Aorta (tissue), 5 donors: ENCODE measurements around the gene ERH. TPM values are rescaled to one million over a fixed set of nuclear protein-coding genes. Genes with fewer than 3 reads are reported as not detected.

Source experiments
- ATAC-seq: fragments of 200-7000 bp; cut with Tn5 transposase; one replicate; pipeline ENCODE4 v1.9.1; 2022; ENCODE audit warnings: moderate library complexity; ENCODE audit not compliant: low FRiP score
- DNase-seq, 2 donors: peaks; one replicate each; pipeline ENCODE4 v3.0.0-alpha.2; 2020
- H3K27ac ChIP-seq, 2 donors: one replicate each; pipeline ENCODE4 v1.5.1; 2013; ENCODE audit warnings: low read length in 2 of 2, mild to moderate bottlenecking in 2 of 2, moderate library complexity in 2 of 2, control low read depth in 1 of 2, inconsistent platforms in 1 of 2, low read depth in 1 of 2
- H3K27me3 ChIP-seq, 2 donors: one replicate each; pipeline ENCODE4 v1.6.1; 2013; ENCODE audit warnings: control low read depth in 1 of 2, low read length in 1 of 2, mild to moderate bottlenecking in 1 of 2, moderate library complexity in 1 of 2; ENCODE audit not compliant: insufficient read depth in 2 of 2, control insufficient read depth in 1 of 2
- H3K36me3 ChIP-seq, 2 donors: one replicate each; pipeline ENCODE4 v1.6.1; 2013; ENCODE audit warnings: control low read depth in 1 of 2, low read length in 1 of 2, mild to moderate bottlenecking in 1 of 2; ENCODE audit not compliant: insufficient read depth in 2 of 2, control insufficient read depth in 1 of 2
- H3K4me1 ChIP-seq, 2 donors: one replicate each; pipeline ENCODE4 v1.6.1; 2013; ENCODE audit warnings: low read length in 2 of 2, control low read depth in 1 of 2, mild to moderate bottlenecking in 1 of 2, moderate library complexity in 1 of 2; ENCODE audit not compliant: insufficient read depth in 2 of 2, control insufficient read depth in 1 of 2
- H3K4me3 ChIP-seq, 2 donors: one replicate each; pipeline ENCODE4 v1.5.1; 2013; ENCODE audit warnings: low read length in 2 of 2, control low read depth in 1 of 2, mild to moderate bottlenecking in 1 of 2
- H3K9me3 ChIP-seq: one replicate; pipeline ENCODE4 v1.6.1; 2013; ENCODE audit warnings: mild to moderate bottlenecking, low read length; ENCODE audit not compliant: control insufficient read depth
- WGBS, 2 donors: extraction: QIAGEN DNeasy Blood & Tissue Kit; methylation state at CpG; one replicate each; pipeline ENCODE4 v1.1.7; 2013; 5-methylcytosine and 5-hydroxymethylcytosine counted together
- intact Hi-C, 2 donors: fragments of 100-400 bp; cut with DNase I; formaldehyde crosslinking; loops; one replicate each; pipeline versions ENCODE4 v1.14.2 to v1.15.0; 2022
- polyA plus RNA-seq, 2 donors: library from polyadenylated mRNA; stranded (reverse); fragments of 200-250 nt; gene quantifications; one replicate each; pipeline ENCODE4 v1.2.3, GENCODE V29; 2013
- total RNA-seq, 2 donors: library from RNA; stranded (reverse); fragmentation: NEBNext Ultra II Directional; extraction: Animal tissue kit (Norgen Biotek cat#: 25700); gene quantifications; one replicate each; pipeline ENCODE4 v1.2.1, GENCODE V29; 2021
- donor health status: healthy with polysubstance abuse.
- donor health status: Bipolar disorder and iron deficiency.
- donor health status: DM: no; HTN: no; CAD: no.
- donor health status: DM: no; HTN: no; CAD: no.
- donor health status: DM: yes; HTN: yes; CAD: no.

The ERH gene
- total and polyA plus RNA-seq, 4 donors = 99.0 to 136 (median 117) TPM

- intact Hi-C loops = no loop called here
- DNase-seq (no peak), ATAC-seq (no peak)
- no peaks in the 10 kb centered on the region for H3K27me3 ChIP-seq
- H3K36me3 ChIP-seq = no peaks in the 10 kb centered on the region
- no peaks in the 10 kb centered on the region for H3K9me3 ChIP-seq
- no peak overlapping the region for H3K4me3 ChIP-seq
- 92 to 95% methylated on average over 5 of the region's 5 CpGs for WGBS, 2 donors
- no peak overlapping the region for H3K27ac ChIP-seq
- H3K4me1 ChIP-seq = no peaks in the 10 kb centered on the region
Measured at GRCh38 chr14:69337984-69338383, 60.1 kb downstream of the ERH start.

- DNase-seq (no peak), ATAC-seq (no peak)
- no peak overlapping the region for H3K27ac ChIP-seq
- H3K36me3 ChIP-seq = no peaks in the 10 kb centered on the region
- no peaks in the 10 kb centered on the region for H3K27me3 ChIP-seq
- H3K4me1 ChIP-seq = no peaks in the 10 kb centered on the region
- intact Hi-C loops = no loop called here
- H3K9me3 ChIP-seq = no peaks in the 10 kb centered on the region
- WGBS, 2 donors = 56 to 59% methylated on average over 6 of the region's 6 CpGs
- H3K4me3 ChIP-seq = no peak overlapping the region
Measured at GRCh38 chr14:69335371-69335771, 62.7 kb downstream of the ERH start.

GRCh38 chr14:69334576-69334975 is 63.5 kb downstream of the ERH start:
- no peak for DNase-seq
- intact Hi-C loops = no loop called here
- Histone ChIP-seq H3K9me3 (no peaks in the 10 kb centered on the region), H3K27me3 (no peaks in the 10 kb centered on the region), H3K4me1 (no peaks in the 10 kb centered on the region), H3K4me3 (no peak overlapping the region), H3K27ac (no peak overlapping the region), H3K36me3 (no peaks in the 10 kb centered on the region)
- WGBS, 2 donors = 83 to 85% methylated on average over 6 of the region's 6 CpGs
- no peak for ATAC-seq

GRCh38 chr14:69333791-69334337 is 64.2 kb downstream of the ERH start:
- DNase-seq (peak in 1 of 2 donors; percentile 9), ATAC-seq (no peak)
- Histone ChIP-seq H3K9me3 (no peaks in the 10 kb centered on the region), H3K4me3 (no peak overlapping the region), H3K4me1 (no peaks in the 10 kb centered on the region), H3K36me3 (no peaks in the 10 kb centered on the region), H3K27ac (no peak overlapping the region), H3K27me3 (no peaks in the 10 kb centered on the region)
- WGBS, 2 donors = 76 to 77% methylated on average over 4 of the region's 4 CpGs
- intact Hi-C loops = no loop called here

- ATAC-seq (no peak), DNase-seq (peak in 1 of 2 donors; percentile 69)
- Histone ChIP-seq H3K4me3 (no peak overlapping the region), H3K27ac (no peak overlapping the region), H3K9me3 (no peaks in the 10 kb centered on the region), H3K4me1 (no peaks in the 10 kb centered on the region), H3K36me3 (no peaks in the 10 kb centered on the region), H3K27me3 (no peaks in the 10 kb centered on the region)
- intact Hi-C loops = no loop called here
- WGBS, 2 donors = 88% methylated on average over 13 of the region's 13 CpGs
Measured at GRCh38 chr14:69332782-69333395, 65.2 kb downstream of the ERH start.

GRCh38 chr14:69331206-69331605 is 66.9 kb downstream of the ERH start:
- intact Hi-C loops = no loop called here
- DNase-seq (peak in 1 of 2 donors; percentile 43), ATAC-seq (no peak)
- H3K36me3 ChIP-seq = no peaks in the 10 kb centered on the region
- 81 to 90% methylated on average over 4 of the region's 4 CpGs for WGBS, 2 donors
- H3K9me3 ChIP-seq = no peaks in the 10 kb centered on the region
- no peaks in the 10 kb centered on the region for H3K4me1 ChIP-seq
- H3K27ac ChIP-seq = no peak overlapping the region
- H3K4me3 ChIP-seq = no peak overlapping the region
- no peaks in the 10 kb centered on the region for H3K27me3 ChIP-seq

Other genes with a start within 250 kb of the ERH start
- 10 to 100 TPM; 47.3 to 56.9 TPM for gene DCAF5, start 245.2 kb downstream of the ERH start, total RNA-seq
- 10 to 100 TPM; 18.9 to 39.8 TPM for gene DCAF5, start 245.2 kb downstream of the ERH start, polyA plus RNA-seq
- gene EXD2, start 206.8 kb downstream of the ERH start, total RNA-seq = 10 to 100 TPM; 13.1 to 19.4 TPM
- 10 to 100 TPM in 1 of 2 donors, 1 to 10 TPM in 1; 4.5 to 10.8 TPM for gene EXD2, start 206.8 kb downstream of the ERH start, polyA plus RNA-seq
- 10 to 100 TPM in 1 of 2 donors, 1 to 10 TPM in 1; 7.0 to 16.1 TPM for gene GALNT16, start 138.1 kb downstream of the ERH start, total RNA-seq
- gene GALNT16, start 138.1 kb downstream of the ERH start, polyA plus RNA-seq = 10 to 100 TPM in 1 of 2 donors, 1 to 10 TPM in 1; 6.5 to 10.7 TPM
- 10 to 100 TPM; 39.0 to 44.3 TPM for gene SLC39A9, start 393 bp upstream of the ERH start, total RNA-seq
- 10 to 100 TPM; 10.1 to 15.1 TPM for gene SLC39A9, start 393 bp upstream of the ERH start, polyA plus RNA-seq
- under 1 TPM; 0.26 to 0.30 TPM for gene PLEKHD1, start 86.4 kb upstream of the ERH start, total RNA-seq
- gene PLEKHD1, start 86.4 kb upstream of the ERH start, polyA plus RNA-seq = under 1 TPM; 0.13 to 0.23 TPM
- not detected for gene CCDC177, start 176.6 kb upstream of the ERH start, total RNA-seq
- gene CCDC177, start 176.6 kb upstream of the ERH start, polyA plus RNA-seq = not detected
- gene SUSD6, start 213.3 kb upstream of the ERH start, total RNA-seq = 10 to 100 TPM; 51.3 to 59.9 TPM
- 10 to 100 TPM in 1 of 2 donors, 1 to 10 TPM in 1; 7.4 to 16.1 TPM for gene SUSD6, start 213.3 kb upstream of the ERH start, polyA plus RNA-seq